Activated T-cell treated with anti-CD3 and anti-CD28 coated beads, Interleukin-2, amount 50 U/mL, for 4 hours (primary cell): ENCODE measurements around the gene IL1RL1. TPM values are rescaled to one million over a fixed set of nuclear protein-coding genes. Genes with fewer than 3 reads are reported as not detected.

ENCODE experiments used
- ATAC-seq, 2 donors: fragments of 200-7000 bp; cut with Tn5 transposase; one replicate each; pipeline ENCODE4 v1.10.0; 2021
- DNase-seq: peaks from one replicate; pipeline ENCODE4 v3.0.0-alpha.2; 2020
- H3K27me3 Mint-ChIP-seq: one replicate; pipeline ENCODE4 v1.8.0; 2021; ENCODE audit warnings: low read depth, mixed read lengths
- H3K36me3 Mint-ChIP-seq: one replicate; pipeline ENCODE4 v1.8.0; 2022; ENCODE audit warnings: mixed read lengths; ENCODE audit not compliant: insufficient read depth
- H3K4me1 Mint-ChIP-seq: one replicate; pipeline ENCODE4 v1.8.0; 2021; ENCODE audit warnings: low read depth, mixed read lengths
- H3K4me3 Mint-ChIP-seq: one replicate; pipeline ENCODE4 v1.8.0; 2021; ENCODE audit warnings: mild to moderate bottlenecking, moderate library complexity, mixed read lengths
- H3K9me3 Mint-ChIP-seq: one replicate; pipeline ENCODE4 v1.8.0; 2021; ENCODE audit warnings: mixed read lengths
- total RNA-seq, 3 donors: library from RNA; stranded (reverse); gene quantifications; one replicate each; pipeline ENCODE4 v1.2.1, GENCODE V29; 2021

The IL1RL1 gene
- total RNA-seq, 3 donors from 2014 or later: 0.26 to 0.58 (median 0.38) TPM

- Mint-ChIP-seq H3K9me3 (no peaks in the 10 kb centered on the region), H3K4me1 (peaks cover 9% of the 10 kb centered on the region), H3K27me3 (peaks cover 2% of the 10 kb centered on the region), H3K4me3 (no peak overlapping the region), H3K36me3 (no peaks in the 10 kb centered on the region)
- no peak for DNase-seq
- ATAC-seq: peak; percentile 41 to 48
Measured at GRCh38 chr2:102282678-102283091, 28.7 kb upstream of the IL1RL1 start.

GRCh38 chr2:102283996-102284395, 27.4 kb upstream of the IL1RL1 start:
- DNase-seq: no peak
- ATAC-seq: no peak
- Mint-ChIP-seq H3K36me3 (no peaks in the 10 kb centered on the region), H3K4me1 (no peaks in the 10 kb centered on the region), H3K27me3 (no peaks in the 10 kb centered on the region), H3K9me3 (no peaks in the 10 kb centered on the region), H3K4me3 (no peak overlapping the region)

DNA sequence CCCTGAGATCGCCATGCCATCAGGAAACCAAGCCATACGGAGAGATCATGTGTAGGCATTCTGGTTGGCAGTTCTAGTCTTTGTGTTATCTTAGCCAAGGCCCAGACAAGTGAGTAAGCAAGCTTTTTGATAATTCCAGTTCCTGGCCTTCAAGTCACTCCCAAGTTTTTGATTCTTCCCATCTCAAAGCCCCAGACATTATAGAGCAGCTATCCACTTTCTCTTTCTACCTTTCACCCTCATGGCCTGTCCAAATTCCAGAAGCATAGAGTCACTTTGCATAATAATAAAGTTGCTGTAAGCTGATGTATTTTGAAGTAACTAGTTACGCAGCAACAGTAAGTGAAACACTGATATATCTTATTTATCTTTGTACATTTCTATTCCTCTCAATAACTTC, 26.8 kb upstream of the IL1RL1 start:
- no peaks in the 10 kb centered on the region for H3K36me3 Mint-ChIP-seq
- H3K27me3 Mint-ChIP-seq: no peaks in the 10 kb centered on the region
- ATAC-seq (no peak), DNase-seq (no peak)
- no peak overlapping the region for H3K4me3 Mint-ChIP-seq
- no peaks in the 10 kb centered on the region for H3K9me3 Mint-ChIP-seq
- H3K4me1 Mint-ChIP-seq: no peaks in the 10 kb centered on the region

GRCh38 chr2:102285368-102285767, 26.0 kb upstream of the IL1RL1 start:
- Mint-ChIP-seq H3K36me3 (no peaks in the 10 kb centered on the region), H3K27me3 (no peaks in the 10 kb centered on the region), H3K4me1 (no peaks in the 10 kb centered on the region), H3K4me3 (no peak overlapping the region), H3K9me3 (no peaks in the 10 kb centered on the region)
- DNase-seq (no peak), ATAC-seq (no peak)

DNA sequence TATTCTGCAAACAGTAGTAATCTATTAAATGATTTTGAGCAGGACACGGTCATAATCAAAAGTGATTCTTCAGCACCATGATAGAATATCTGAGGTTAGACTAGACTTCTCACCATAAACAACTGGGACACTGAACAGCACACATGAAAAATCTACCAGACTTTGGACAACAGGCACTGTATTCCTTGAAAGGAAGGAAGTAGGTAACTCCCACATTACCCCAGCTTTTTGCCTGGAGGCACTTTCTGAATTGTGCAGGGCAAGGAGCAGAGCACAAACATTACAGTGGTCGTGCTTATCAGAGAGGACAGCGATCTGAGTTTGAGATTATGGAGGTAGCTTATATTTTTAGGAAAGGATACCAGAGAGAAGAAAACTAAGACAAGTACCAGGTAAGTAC, 25.3 kb upstream of the IL1RL1 start:
- H3K36me3 Mint-ChIP-seq: no peaks in the 10 kb centered on the region
- peaks cover 3% of the 10 kb centered on the region for H3K4me1 Mint-ChIP-seq
- ATAC-seq (no peak), DNase-seq (no peak)
- H3K9me3 Mint-ChIP-seq: no peaks in the 10 kb centered on the region
- no peaks in the 10 kb centered on the region for H3K27me3 Mint-ChIP-seq
- H3K4me3 Mint-ChIP-seq: no peak overlapping the region

GRCh38 chr2:102289129-102289528, 22.2 kb upstream of the IL1RL1 start:
- no peak for DNase-seq
- Mint-ChIP-seq H3K9me3 (no peaks in the 10 kb centered on the region), H3K4me1 (peaks cover 5% of the 10 kb centered on the region), H3K36me3 (no peaks in the 10 kb centered on the region), H3K27me3 (peaks cover 3% of the 10 kb centered on the region), H3K4me3 (no peak overlapping the region)
- no peak for ATAC-seq

- Mint-ChIP-seq H3K4me1 (peaks cover 12% of the 10 kb centered on the region), H3K9me3 (no peaks in the 10 kb centered on the region), H3K4me3 (no peak overlapping the region), H3K36me3 (no peaks in the 10 kb centered on the region), H3K27me3 (peaks cover 3% of the 10 kb centered on the region)
- ATAC-seq: no peak
- DNase-seq: no peak
Measured at GRCh38 chr2:102290594-102290993, 20.8 kb upstream of the IL1RL1 start.

DNA sequence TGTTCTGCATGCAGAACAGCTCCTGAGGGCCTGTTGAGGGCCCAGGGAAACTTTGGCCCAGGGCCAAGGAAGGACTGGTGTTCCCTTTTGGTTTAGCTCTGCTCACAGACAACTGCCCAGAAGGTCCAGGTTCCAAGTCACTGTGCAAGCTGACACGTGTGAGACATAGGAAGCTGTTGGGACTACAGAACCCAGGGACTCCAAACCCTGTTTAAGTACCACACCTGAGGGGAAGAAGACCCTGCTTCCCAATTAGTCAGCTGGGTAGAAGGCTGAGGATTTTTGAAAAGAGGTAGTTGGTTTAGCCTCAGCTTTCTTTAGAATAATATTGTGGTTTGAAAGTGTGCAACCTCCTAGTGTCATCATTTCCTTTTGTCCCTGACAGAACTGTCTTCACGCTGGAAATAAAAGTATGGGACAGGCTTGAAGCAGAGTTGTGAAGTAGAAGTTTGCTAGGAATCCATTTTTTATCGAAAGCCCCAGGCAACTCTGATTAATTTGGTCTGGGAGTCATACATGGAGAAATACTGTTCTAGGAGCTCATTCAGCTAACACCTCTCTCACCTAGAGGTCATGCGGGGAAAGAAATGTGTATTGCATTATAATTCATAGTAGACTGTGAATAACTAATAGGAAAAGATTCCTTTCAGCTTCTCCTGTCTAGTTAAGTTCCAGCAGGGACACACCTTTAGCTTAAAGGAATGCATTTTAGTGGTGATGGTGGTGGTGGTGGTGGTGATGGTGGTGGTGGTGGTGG, 19.9 kb upstream of the IL1RL1 start:
- H3K4me3 Mint-ChIP-seq: no peak overlapping the region
- H3K36me3 Mint-ChIP-seq: no peaks in the 10 kb centered on the region
- DNase-seq (no peak), ATAC-seq (no peak)
- peaks cover 14% of the 10 kb centered on the region for H3K4me1 Mint-ChIP-seq
- peaks cover 3% of the 10 kb centered on the region for H3K27me3 Mint-ChIP-seq
- no peaks in the 10 kb centered on the region for H3K9me3 Mint-ChIP-seq

DNA sequence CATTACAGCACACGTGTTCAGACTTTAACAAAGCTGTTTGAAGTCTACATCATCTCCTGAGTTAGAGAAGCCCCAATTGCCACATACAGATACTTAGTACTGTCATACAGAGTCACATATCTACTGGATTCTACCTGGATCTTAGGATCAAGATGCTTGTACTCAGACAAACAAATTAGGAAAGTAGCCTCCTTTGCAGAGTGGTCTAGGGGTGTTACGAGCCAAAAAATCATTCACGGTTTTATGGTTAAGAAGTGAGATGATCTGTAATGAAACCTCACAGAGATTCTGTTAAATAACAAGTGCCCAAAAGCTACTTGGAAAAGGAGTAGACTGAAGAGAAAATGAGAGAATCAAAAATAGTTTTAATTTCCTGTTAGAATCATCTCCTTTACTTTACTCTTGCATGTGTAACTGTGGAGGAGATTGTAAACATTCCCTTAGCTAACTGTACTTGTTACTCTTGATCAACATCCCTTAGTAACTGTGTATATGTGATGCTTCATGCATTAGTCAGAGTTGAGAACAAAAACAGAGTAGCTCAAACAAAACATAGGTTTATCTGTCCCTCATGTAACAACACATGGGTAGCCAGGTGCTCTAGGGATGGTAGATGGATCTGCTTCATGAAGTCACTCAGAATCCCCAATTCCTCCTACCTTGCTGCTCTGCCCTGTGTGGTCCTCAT, 16.4 kb upstream of the IL1RL1 start:
- H3K4me1 Mint-ChIP-seq: peaks cover 16% of the 10 kb centered on the region
- ATAC-seq (peak; percentile 79 to 83), DNase-seq (no peak)
- H3K4me3 Mint-ChIP-seq: no peak overlapping the region
- H3K36me3 Mint-ChIP-seq: no peaks in the 10 kb centered on the region
- H3K27me3 Mint-ChIP-seq: peaks cover 3% of the 10 kb centered on the region
- no peaks in the 10 kb centered on the region for H3K9me3 Mint-ChIP-seq

DNA sequence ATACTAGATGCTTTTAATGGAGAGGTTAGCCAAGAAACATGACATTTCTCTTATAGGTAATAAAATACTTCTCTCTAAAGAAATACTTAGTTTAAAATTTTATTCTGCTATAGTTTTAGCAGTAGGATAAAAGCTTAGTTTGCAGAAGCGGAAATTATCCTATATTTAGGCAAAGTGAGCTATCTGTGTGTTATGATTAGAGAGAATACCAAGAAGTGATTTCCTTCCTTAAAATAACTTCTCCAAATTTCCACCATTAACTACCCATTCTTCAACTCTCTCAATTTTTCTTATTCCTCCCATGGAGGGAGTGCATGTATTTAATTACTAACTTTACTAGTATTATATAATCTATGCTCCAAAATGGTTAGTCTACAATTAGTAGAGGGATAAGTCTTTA, 15.8 kb upstream of the IL1RL1 start:
- Mint-ChIP-seq H3K36me3 (no peaks in the 10 kb centered on the region), H3K9me3 (no peaks in the 10 kb centered on the region), H3K27me3 (peaks cover 6% of the 10 kb centered on the region), H3K4me1 (peaks cover 16% of the 10 kb centered on the region), H3K4me3 (no peak overlapping the region)
- ATAC-seq (no peak), DNase-seq (no peak)

DNA sequence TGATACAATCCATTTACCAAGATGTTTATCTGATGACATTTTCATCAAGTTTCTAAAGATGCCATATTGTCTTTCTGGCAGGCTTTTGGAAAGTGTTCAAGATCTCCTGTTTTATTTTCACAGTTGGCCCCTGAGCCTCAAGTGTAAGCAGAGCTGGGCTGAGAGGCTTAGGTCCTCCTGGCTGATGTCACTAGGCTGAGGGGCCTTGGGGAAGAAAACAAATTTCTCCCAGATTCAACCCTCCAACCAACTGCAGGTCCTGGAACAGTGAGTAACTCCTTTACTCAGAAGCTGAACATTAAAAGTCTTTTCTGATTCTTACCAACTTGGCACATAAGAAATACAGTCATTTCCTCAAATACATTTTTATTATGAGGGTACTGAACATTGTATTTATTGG, 14.9 kb upstream of the IL1RL1 start:
- H3K36me3 Mint-ChIP-seq: no peaks in the 10 kb centered on the region
- H3K4me3 Mint-ChIP-seq: no peak overlapping the region
- H3K9me3 Mint-ChIP-seq: no peaks in the 10 kb centered on the region
- peaks cover 14% of the 10 kb centered on the region for H3K4me1 Mint-ChIP-seq
- peak; percentile 48 to 57 for ATAC-seq
- no peak for DNase-seq
- H3K27me3 Mint-ChIP-seq: peaks cover 6% of the 10 kb centered on the region

DNA sequence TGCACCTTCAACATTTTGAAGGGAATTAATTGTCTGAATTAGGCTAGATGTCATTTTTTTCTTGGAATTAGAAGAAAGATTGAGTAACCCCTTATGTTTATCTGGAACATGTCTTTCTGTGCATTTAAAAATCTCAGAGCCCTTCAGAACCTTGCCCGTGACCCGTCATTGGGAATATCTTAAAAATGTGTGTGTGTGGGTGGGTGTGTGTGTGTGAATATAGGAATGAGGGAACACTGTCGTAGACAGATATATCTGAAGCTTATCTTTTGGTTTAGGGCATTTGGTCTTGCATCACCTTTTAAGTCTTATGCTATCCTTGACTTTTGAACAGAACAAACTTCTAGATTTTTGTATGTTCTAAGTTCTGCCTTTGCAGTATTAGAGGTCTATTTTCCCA, 13.5 kb upstream of the IL1RL1 start:
- no peak for DNase-seq
- ATAC-seq: no peak
- Mint-ChIP-seq H3K36me3 (no peaks in the 10 kb centered on the region), H3K4me1 (peaks cover 19% of the 10 kb centered on the region), H3K4me3 (no peak overlapping the region), H3K27me3 (peaks cover 6% of the 10 kb centered on the region), H3K9me3 (no peaks in the 10 kb centered on the region)

DNA sequence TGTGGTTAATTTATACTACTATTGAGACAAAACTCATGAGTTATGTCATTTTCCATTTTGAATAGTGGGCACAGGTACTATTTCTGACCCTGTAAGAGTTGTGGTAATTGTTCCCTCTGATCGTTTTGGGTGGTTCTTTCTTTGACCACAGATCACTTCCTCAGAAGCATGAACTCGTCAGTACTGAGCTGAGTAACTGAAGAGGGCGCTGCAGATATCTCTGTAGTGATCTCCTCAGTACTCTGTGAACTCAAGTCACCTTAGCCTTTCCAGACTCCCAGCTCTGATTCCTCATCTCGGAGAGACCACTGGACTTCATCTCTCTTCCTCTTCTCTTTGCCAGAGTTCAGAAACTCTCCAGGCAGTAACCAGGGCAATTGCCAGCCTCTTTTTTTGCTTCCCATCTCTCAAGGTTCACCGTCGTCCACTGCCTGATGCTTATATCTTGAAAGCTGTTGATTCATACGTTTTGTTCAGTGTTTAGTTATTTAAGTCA, 9.4 kb upstream of the IL1RL1 start:
- H3K36me3 Mint-ChIP-seq: no peaks in the 10 kb centered on the region
- DNase-seq (peak; percentile 35), ATAC-seq (peak; percentile 83 to 88)
- H3K27me3 Mint-ChIP-seq: peaks cover 9% of the 10 kb centered on the region
- peak overlapping the region; percentile 1 for H3K4me3 Mint-ChIP-seq
- peaks cover 26% of the 10 kb centered on the region for H3K4me1 Mint-ChIP-seq
- no peaks in the 10 kb centered on the region for H3K9me3 Mint-ChIP-seq

- DNase-seq (no peak), ATAC-seq (no peak)
- Mint-ChIP-seq H3K4me3 (no peak overlapping the region), H3K9me3 (no peaks in the 10 kb centered on the region), H3K36me3 (no peaks in the 10 kb centered on the region), H3K4me1 (peaks cover 26% of the 10 kb centered on the region), H3K27me3 (peaks cover 9% of the 10 kb centered on the region)
Measured at GRCh38 chr2:102302458-102302857, 8.9 kb upstream of the IL1RL1 start.

DNA sequence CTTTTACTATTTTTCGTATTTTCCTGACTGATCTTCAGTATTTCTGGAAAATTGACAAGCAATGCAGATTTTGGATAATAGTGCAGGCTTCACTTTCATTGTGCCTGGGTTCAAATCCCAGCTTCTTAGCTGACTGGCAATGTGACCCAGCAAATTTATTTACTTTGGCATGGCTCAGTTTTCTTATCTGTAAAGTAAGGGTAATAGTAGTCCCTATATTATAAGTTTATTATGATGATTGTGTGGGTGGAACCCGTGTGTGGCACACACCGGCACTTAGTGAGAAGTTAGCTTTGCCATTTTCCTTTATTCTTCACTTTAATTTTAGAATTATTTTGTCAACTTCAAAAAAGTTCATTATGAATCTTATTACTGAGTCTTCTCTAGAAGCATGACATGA, 7.8 kb upstream of the IL1RL1 start:
- Mint-ChIP-seq H3K4me3 (no peak overlapping the region), H3K36me3 (no peaks in the 10 kb centered on the region), H3K9me3 (no peaks in the 10 kb centered on the region), H3K4me1 (peaks cover 26% of the 10 kb centered on the region), H3K27me3 (peaks cover 9% of the 10 kb centered on the region)
- no peak for ATAC-seq
- DNase-seq: no peak
